GM19025 (cell line): Measurements from ENCODE around the gene GBX1.

Experiments
- ATAC-seq: cut with Tn5 transposase; IDR thresholded peaks from one replicate; pipeline ENCODE4 v1.9.1; 2021; ENCODE audit warnings: mild to moderate bottlenecking, low read depth, moderate library complexity; ENCODE audit not compliant: unreplicated experiment

GBX1 gene

DNA sequence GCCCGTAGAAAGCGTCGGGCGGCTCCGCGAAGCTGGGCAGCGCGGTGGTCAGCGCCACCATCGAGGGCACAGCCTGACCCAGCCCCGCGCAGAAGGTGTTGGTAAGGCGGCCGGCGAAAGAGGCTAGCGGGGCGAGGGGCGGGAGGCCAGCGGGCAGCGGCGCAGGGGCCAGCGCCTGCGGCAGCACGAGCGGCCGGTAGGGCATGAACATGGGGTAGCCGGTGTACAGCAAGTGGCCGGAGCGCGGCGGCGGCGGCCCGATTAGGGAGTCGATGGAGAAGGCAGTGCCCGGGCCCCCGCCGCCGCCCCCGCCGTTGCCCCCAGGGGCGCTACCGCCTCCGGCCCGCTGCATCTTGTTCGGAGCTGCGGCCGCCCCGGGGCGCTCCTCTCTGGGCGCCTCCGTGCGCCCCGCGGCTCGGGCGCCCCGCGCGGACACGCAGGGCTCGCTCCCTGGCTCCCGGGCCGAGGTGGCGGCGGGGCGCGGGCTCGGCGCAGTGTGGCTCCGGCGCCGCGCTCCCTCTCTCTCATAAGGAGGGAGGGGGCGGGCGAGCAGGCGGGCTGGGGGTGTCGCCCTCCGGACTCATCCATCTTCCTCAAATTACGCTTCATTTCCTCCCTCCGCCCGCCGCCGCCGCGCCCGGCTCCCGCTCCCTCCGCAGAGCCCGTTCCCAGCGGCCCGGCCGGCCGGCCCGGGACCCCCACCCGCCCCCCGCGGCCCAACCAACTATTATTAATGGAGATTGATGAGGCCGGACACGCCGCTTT is at the start of gene GBX1:
Gene GBX1, minus strand, starts transcription at position 498 of the 765 bp plus-strand sequence. Its CDS starts 146 bp downstream, at position 352.
- ATAC-seq, result no peak

DNA sequence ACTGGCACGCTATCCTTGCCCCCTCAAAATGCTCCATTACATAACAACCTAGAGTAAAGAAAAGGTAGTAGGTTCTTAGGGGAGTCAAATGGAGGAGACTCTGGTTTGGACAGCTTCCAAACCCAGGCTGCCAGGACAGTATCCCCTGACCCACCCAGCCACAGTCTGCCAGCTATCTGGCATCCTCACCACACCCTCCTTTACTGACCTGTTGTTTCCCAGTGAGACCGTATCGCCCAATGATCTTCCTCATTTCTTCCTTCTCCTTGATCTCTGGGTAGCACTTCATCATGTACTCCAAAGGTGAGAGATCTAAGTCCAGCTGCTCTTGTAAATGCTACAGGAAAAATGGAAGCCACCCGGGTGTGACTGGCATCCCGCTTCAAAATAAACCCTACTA is 47.9 kb upstream of the GBX1 start:
- ATAC-seq, result no peak

DNA sequence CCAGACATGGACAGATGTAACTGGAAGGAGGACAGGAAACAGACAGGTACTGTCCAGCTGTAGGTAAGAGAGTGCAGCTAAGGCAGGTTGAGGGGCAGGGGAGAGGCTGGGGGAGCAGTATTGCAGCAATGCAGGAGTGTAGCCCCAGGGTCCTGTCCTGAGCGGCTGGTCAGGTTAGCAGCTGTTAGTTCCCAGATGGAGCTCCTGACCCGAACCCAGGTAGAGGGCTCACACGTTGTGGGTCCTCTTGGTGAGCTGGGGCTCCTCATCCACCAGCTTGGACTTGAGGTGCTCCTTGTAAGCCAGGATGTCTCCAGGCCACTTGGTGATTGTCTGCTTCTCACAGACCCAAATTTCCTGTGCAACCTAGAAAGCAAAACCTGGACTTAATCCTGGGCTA is 46.3 kb upstream of the GBX1 start:
- ATAC-seq, result no peak

DNA sequence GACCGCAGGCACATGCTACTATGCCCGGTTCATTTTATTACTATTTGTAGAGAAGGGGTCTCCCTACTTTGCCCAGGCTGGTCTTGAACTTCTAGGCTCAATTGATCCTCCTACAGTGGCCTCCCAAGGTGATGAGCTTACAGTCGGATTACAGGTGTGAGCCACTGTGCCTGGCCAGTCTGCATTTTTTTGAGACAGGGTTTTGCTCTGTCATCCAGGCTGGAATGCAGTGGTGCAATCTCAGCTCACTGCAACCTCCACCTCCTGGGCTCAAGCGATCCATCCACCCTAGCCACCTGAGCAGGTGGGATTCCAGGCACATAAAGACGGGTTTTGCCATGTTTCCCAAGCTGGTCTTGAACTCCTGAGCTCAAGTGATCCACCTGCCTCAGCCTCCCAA is 45.1 kb upstream of the GBX1 start:
- no peak for ATAC-seq

DNA sequence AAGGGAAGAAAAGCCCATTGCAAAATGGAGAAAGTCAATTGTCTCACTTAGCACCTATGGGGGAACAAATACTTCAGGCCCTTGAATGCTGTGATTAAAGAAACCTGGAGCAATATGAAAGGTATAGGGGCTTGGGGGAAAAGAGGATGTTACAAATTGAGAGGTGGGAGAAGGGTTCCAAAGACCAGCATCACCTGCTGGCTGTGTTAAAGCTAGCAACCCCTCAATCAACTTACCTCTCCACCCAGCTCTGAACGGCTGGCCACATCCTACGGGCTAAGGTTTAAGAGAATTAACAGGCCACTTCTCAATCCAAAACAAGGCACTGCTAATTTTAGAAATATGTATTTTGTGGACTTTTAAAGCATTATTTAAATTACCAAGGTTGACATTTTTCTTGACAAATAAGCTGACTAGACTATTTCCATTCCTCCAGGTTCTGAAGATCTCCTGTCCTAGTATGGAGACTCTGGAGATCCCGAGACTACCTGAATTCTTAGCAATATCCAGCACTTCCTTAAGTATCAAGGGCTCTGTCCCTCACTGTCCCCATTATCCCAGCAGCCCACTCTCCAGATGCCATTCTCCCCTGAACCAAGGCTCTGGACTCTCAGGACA is 43.8 kb upstream of the GBX1 start:
- no peak for ATAC-seq

DNA sequence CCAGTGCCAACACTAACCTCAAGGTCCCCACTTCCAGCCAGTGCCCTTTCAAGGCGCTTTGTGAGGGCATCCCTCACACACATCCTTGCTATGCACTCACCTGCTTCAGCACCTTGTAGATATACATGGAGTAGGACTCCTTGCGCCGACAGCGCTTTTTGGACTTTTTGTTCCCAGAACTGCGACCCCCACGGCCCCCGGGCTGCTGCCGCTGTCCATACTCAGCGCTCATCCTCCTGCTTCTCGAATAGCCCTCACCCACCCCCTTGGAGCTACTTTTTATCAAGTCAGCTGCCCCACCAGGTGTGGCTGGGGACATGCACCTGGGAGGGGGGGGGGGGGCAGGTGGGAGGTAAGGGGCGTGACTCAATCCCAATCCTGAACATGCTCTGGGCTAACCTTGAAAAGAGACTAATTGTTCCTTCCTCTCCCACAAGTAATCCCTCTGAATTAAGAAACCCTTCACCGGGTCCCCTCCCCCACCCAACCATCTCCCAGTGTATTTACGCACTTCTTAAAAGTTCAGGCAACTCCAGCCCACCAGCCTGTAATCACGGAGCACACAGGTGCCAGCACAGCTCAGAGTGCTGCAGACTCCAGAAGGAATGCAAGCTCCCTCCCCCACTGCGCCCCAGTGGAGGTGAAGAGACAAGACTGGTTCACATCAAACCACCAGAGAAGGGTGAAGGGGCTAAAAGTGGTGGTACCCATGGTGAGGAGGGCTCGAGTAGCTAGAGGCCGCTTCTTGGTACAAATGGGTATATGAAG is 42.8 kb upstream of the GBX1 start, which contains the start of gene H2BK1:
Gene H2BK1, minus strand, starts transcription at position 402 of the 768 bp plus-strand sequence. Its CDS starts 170 bp downstream, at position 232.
- ATAC-seq, result no peak

DNA sequence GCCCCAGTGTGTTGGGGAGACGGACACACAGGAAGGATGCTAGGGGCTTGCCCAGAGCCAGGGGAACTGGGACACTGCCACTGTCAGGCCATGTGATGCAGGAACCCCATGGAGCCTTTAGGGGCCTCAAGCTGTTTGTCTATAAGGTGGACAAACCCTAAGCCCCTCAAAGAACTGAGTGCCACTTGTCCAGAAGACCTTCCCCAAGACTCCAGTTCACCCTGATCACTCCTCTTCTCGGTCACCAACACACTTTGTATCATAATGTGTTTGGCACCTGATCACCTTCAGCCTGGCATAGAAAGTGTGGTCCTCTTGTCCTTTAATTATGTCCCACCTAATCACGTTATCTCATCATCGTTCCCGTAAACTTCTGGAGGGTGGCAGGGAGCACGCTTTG is 42.1 kb upstream of the GBX1 start:
- no peak for ATAC-seq

DNA sequence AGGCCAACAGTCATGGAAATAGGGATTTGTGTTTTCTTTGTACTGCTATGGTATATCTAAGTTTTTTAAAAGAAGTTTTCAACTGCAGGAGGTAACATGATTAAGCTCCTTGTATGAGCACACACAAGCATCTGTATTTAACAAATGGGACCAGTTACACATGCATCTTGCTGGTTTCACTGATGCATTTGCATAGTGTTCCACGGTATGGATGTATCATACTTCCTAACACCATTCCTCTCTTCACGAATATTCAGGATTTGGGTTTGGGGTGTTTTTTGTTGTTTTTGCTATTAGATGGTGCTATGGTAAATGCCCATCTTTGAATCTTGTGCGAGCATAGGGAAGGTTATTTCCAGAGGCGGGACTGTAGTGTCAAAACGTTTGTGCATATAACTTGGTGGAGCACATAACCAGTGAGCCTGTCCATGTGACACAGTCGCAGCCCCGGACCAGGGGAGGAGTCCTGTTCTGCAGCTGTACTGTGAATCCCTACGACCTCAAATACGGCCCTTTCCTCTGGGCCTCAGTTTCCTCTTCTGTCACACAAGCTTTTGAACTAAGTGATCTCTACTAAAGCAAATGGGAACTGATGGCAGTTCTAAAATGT is 40.9 kb upstream of the GBX1 start:
- no peak for ATAC-seq

DNA sequence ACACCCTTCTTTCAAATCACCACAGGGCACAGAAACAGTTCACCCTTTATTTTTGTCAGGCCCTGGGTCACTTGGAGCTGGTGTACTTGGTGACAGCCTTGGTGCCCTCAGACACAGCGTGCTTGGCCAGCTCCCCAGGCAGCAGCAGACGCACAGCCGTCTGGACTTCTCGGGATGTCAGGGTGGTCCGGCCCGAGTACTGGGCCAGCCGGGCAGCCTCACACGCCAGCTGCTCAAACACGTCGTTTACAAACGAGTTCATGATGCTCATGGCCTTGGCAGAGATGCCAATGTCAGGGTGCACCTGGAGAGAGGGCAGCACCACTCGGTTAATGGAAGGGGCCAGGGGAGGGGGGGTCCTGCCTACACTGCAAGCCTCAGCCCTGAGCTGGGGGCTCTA is 40.3 kb upstream of the GBX1 start:
- no peak for ATAC-seq

DNA sequence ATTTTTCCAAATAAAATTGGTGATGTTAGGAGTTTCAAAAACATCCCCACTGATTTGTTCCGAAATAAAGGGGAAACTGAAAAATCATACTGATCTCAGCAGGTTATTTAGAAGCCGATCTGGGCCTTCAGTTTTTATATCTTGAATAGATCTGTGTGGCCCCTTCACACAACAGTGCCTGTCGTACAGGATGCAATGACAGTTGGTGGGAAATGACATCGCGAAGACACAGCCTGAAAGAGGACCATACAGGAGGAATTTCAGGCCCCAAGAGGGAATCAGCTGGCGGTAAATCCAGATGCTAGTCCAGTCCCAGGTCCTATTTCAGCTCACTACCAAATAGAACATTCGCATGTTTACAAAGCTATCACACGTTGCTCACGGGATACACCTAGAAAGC is 39.8 kb upstream of the GBX1 start:
- ATAC-seq, result no peak

DNA sequence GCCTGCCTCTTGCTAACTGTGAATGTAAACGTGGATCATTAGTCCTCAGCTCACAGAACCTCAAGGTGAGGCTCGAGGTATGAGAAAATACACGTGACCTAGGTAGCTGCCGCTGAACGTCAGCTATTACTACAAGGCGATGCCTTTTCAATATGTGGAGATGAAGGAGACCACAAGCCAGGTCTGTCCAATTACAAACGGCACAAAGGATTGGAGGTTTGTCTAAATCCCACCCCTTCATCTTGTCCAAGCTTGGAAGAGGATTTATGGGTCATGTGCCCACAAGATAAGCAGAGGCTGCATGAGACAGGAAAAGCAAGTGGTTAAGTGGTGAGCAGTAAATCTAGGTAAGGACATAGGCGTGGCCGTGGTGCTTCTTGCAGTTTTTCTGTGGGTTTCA is 39.4 kb upstream of the GBX1 start:
- ATAC-seq, result no peak

DNA sequence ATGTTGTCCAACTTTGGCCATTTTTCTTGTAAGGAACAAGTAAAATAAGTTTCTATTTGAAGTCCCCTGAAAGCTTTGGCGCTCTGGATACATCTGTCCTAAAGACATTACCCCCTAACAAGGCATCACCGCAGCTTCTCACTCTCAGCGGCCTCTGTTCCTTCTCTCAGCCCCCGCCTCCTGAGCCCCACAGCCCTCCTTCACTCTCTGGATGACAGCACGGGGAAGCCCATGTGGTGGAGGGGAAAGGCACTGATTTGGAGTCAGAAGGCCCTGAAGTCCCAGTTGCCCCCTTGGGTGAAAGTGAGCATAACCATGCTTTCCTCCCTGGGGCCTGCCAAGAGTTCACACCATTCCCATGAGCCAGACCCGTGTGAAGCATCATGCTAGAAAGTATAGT is 38.2 kb upstream of the GBX1 start:
- no peak for ATAC-seq

DNA sequence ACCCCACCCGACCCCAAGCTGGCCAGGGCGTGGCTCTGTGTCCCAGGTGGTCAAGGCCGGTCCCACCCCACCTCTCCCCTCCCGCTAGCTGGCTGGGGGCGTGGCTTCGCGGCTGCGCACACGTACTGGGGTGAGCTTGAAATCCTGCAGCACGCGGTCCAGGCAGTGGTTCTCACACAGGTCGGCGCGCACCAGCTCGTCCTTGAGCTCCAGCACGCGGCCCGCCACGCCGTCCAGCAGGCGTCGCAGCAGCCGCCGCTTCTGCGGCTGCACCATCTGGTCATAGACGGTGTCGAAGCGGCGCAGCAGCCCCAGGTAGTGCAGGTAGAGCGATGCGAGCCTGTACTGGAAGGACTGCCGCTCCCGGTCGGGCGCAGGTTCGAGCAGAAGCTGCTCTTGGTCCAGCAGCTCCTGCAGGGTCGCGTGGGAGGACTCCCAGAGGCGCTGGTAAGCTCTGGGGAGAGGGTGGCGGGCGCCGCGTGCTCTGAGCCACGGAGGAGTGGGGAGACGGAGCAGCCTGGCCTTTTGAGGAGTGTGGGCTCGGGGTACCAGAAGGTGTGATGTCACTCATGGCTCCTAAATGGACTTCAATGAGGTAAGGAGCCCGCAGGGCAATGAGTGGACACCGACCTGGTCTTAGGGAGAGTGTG is 37.0 kb upstream of the GBX1 start:
- no peak for ATAC-seq

DNA sequence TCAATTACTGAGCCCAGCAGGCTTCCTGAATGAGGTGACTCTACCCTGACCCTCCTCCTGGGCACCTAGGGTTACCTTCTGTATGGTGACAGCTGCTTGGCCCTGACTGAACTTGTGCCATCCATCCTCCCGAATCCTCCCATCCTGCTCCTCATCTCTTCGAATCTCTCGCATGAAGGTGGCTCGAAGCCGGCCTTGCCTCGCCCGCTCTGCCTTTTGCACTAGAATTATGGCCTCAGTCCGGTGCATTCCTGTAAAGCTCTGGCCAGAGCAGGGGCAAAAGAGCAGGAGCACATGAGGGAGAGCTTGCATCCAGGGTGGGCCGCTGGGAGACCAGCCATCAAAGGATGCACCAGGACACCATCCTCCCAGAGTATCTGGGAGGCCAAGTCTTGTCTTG is 35.3 kb upstream of the GBX1 start:
- ATAC-seq, result no peak

DNA sequence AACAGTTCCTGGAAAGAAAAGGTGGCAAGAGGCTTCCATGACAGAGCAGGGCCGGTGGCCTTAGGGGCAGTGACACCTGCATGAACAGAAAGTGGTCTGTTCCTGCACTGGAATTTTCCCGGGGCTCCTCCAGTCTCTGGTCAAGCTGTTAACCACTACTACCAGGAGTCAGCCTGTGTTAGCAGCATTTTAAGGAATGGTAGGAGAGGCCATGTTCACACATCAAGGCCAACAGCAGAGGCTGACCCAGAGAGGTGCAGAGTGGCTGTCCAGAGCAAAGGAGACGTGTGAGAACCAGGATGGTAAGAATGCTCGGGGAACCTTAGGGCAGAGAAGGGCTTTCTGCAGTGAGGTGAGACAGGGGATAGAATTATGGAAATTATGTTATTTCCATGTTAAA is 34.3 kb upstream of the GBX1 start:
- ATAC-seq, result no peak

DNA sequence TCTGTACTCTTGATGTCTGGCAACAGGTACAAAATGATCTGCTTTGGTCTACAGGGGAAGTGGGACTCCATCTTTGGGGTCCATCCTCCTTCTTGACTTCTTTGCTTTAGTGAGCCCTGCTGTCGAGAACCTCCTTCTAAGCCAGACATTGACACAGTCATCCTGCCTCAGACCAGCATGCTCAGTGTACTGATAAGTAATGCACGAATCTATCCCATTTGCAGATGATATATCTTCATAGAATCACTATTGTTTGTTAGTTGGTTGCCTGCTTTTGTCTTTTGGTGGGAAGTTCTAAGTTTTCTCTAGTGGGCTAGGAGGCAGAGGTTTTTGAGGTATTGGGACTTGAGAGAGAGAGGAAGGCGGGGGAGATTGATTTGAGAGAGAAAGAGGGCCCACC is 33.9 kb upstream of the GBX1 start:
- no peak for ATAC-seq

DNA sequence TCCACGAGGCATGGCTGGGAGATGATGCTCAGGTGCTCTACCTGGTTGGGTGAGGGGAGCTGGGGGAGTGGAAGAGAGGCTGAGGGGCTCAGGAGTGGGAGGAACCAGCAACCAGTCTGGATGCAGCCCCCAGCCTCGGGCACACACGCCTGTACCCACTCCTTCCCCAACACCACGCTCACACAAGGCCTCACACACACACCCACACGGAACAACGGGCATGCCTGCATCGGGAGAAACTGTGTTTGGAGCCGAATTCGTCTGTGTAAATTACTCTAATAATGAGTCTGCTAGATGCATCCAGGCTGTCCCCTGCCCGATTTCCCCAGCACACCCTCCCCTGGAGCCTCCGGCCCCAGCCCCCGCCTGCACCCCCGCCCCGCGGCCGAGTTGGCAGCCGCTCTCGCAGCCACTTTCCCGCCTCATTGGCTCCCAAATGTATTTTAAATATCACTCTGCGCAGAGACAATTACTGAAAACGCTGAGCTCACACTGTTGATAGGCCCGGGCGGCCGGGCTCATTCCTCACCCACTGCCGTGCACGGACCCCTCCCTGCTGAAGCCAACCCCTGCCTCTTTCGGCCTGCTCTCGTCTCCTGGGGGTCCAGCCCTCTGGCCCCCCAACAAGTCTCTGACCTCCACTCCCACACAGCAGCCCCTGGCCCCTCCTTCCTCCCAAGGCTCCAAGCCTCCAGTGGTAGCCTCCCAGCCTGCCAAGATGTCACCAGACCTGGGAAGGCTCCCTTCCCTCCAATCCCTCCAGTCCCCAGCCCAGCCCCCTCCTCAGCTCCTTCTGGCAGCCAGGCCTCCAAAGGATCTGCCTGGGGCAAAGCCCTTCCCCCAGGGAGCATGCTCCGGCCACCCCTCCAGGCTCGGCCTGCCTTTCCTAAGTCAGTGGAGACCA is 31.7 kb upstream of the GBX1 start:
- ATAC-seq, result no peak

DNA sequence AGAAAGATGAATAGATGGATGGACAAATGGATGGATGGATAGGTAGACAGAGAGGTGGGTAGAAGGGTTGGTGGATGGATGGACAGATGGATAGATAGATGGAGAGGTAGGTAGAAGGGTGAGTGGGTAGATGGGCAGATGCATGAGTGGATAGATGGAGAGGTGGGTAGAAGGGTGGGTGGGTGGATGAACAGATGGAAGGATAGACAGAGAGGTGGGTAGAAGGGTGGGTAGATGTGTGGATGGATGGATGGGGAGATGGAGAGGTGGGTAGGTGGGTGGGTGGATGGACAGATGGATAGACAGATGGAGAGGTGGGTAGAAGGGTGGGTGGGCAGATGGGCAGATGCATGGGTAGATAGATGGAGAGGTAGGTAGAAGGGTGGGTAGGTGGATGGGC is 30.4 kb upstream of the GBX1 start:
- no peak for ATAC-seq

DNA sequence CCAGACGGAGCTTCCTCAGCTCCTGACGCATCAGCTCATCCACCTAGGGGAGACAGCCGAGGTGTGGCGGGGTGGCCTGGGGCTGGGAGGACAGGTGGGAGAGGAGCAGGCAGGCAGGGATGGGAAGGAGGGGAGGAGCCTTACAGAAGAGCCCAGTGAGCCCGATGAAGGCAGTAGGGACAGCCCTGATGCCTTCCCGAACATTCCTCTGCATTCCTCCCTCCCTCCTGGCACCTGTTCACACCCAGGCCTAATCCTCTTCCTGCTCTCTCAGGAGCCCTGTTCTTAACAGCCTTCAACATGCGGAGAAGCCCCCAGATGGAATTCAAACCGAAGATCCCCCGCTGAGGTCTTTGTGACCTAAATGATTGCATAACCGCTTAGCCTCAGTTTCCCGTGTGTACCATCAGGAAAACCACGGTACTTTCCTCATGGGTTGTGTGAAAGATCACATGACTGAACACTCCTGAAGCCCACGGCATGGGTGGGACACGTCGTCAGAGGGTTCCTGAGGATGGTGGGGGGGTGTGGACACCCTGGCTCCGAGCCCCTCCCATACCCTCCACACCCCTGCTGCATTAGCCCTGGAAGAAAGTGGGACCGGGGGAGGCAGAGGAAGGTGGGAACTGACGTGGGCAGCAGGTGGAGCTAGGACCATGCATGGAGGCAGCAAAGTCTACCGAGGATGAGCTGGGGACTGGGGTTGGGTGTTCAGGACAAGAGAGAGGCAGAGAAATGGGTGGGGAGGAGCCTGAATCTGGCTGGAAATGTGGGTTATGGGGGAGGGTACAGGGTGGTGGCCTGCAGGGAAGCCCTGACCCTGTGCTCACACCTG is 28.3 kb upstream of the GBX1 start:
- no peak for ATAC-seq
